ENCODE data around the gene NABP1.

The NABP1 gene

DNA sequence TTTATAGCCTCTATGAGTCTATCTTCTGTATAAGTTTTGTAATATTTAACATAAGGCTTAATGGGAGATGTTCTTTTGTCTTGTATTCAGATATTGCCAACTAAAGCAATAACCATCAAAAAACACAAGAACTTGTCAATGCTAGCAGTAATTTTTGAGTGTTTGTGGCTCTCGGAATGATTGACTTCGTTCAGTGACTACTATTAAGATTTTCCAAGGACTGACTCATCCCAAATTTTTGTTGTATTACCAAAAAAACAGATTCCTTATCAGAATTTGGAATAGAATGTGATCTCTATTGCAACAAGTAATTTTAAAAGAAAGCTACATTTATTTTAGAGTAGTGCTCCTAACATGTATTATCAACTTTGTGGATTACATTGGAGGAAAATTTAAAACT is 8.1 kb downstream of the NABP1 start:
- no peak for DNase-seq

DNA sequence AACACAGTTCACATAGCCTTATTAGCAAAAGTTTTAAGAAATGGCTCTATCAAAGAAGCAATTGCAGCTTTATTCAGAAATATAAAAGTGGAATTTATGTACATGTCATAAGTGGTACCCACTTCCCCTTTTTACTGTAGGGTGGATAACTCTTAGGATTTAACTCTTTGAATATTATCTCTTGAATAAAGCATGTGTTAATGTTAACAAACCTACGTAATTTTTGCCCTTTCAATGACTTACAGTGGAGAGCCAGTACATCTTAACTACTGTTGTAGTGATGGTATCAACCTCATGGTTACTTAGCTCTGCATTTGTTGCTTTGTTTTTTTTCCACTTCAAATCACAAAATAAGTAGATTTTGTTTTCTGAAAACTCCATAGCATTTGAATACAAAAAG is 8.8 kb downstream of the NABP1 start:
- DNase-seq, result no peak

DNA sequence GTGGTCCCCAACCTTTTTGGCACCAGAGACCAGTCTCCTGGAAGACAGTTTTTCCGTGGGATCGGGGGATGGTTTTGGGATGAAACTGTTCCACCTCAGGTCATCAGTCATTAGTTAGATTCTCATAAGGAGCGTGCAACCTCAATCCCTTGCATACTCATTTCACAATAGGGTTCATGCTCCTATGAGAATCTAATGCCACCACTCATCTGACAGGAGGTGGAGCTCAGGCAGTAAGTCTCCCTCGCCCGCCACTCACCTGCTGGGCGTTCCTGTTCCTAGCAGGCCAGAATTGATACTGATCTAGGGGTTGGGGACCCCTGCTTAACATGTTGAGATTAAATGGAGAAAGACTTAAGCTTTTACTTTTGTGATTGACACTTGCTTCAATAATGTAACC is 9.9 kb downstream of the NABP1 start:
- no peak for DNase-seq

DNA sequence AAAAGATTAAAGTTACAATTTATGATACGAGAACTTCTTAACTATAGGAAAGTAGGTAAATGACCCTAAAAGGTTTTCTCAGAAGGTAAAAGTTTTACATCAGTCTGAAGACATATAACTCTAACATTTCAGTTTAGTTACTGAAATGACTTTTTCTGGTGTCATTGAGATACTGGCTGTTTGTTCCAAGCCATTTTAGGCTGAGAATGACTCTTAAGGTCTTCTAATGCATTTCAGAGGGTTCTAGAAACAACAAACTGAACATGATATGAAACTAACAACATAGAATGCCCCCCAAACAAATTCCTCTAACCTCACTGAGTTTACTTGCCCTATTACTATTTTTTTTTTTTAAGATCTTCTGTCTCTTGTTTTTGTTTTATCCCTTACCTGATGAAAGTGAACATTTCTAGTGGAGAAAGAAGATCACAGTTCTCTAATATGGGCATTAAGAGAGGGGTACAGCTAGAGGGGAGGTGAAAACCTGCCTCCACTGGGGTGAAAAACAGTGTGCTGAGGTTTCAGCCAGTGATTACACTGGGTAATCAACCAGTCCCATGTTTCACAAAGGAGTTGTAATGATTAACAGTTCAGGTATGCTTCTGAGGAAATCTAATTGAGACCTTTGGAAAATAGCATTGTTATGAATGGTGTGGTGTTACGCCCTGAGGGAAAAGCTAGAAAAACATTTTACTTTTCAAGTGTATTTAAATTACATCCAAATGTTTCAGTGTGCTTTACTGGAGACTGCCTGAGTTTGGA is 11.2 kb downstream of the NABP1 start:
- DNase-seq, result no peak

DNA sequence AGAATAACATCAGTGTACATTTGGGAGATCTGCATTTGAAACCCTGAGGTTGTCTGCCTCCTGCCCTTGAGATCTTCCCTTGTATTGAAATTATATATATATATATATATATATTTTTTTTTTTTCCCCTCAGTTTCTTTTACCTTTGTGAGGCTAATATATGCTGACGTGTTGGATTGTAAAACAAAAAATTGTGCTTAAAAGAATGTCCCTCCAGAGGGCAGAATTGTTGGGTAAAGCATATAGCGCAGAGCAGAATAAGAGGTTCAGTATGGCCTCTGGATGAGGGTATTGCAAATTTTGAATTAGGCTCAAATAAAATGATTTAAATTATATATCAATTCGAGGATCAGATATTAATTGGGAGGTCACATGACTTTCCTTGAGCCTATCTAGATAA is 12.4 kb downstream of the NABP1 start:
- no peak for DNase-seq

DNA sequence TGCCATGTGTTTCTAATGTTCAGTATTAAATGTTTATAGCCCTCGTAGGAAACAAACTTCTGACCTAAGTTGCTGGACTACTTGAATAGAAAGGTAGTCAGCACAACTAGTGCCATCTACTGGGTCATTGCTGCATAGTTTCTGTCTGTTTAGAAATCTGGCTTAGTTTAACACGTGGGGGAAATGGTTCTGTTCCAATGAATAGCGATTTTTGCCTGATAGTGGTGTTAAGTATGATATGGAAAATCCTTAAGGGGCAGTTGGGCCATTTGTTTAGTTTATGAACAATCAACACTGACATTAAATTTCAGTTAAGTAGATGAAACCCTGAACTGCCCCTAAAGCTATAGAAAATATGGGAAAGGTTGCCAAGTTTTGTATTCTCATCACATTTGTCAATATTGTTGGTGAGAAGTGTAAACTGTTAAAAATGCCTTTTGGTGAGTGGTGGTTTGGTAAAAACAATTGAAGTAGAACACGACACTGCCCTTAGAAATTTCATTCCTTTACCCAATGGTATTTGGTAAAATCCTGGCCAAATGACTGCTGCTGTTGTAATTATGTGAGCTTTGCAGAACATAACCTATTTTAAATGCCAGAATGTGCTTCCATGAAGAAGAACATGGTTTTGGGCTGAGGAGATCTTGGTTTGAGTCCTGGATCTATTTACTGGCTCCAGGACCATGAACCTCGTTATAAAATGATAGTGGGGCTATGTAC is 13.2 kb downstream of the NABP1 start:
- no peak for DNase-seq

DNA sequence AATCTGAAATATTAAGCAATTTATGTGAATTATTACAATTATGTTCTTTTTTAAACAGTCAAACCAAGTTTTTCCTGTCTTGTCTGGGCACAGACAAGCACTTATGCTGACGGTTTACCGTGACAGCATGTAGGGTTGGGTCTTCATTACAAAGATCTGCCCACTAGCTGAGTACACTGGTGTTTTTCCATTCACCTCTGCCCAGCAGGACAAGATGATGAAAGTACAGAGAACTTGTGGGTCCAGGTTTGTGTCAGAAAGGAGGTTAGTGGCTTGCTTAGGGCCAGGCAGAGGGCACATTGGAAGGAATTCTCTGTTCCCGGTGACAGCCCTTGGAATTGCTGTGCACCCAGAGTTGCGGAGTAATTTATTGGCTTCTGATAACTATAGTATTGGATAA is 14.0 kb downstream of the NABP1 start:
- DNase-seq, result no peak

DNA sequence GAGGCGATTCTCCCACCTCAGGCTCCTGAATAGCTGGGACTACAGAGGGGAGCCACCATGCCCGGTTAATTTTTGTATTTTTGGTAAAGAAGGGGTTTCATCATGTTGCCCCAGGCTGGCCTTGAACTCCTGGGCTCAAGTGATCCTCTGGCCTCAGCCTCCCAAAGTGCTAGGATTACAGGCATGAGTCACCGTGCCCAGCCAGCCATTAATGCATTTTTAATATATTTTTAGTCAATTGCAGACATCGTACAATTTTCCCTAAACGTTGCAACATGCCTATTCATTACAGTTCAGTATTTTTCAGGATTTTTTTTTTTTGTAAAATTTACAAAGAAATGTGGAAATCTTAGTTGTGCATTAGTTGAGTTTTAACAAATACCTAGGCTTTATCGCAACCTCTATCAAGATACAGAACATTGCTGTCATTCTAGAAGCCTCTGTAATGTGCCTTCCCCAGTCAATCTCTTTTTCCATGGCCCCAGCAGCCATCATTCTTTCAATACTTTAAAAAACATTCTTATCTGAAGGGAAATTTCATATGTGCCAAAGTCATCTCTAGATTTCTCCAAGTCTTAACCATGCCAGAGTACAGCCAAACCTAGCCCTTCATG is 14.7 kb downstream of the NABP1 start:
- DNase-seq, result no peak

DNA sequence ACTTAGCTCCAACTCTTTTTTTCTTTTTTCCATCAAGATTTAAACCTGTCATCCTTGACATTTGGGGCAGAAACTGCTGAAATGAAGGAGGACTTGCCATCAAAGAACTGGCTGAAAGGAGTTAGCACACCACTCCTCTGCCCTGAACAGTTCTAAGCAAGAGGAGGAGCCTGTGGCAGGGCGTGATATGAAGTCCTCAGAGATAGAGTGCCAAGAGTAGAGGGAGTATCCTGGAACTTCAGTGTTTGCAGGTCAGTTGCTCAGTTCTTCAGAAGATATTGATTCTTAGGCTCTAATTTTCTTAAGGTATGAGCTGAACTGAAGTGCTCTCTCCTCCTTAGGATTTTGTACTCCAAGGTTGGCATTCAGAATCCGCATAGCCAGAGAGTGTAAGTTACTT is 15.2 kb downstream of the NABP1 start:
- no peak for DNase-seq

DNA sequence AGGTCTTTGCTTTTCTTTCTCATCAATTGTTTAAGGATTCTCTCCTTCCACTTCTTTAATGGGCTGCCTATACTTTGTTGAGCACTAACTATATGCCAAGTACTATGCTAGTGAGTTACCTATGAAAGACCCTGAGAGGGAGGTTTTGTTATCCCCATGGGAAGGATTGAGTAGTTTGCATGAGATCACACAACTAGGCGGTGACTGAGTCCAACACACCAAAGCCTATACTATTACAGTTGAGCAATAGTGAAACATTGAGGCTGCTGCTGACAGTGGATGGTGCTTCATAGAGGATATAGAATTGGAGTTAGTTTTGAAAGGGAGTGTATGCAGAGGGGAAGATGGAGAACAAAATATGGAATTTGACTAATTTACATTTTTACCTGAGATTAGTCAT is 15.8 kb downstream of the NABP1 start:
- no peak for DNase-seq

DNA sequence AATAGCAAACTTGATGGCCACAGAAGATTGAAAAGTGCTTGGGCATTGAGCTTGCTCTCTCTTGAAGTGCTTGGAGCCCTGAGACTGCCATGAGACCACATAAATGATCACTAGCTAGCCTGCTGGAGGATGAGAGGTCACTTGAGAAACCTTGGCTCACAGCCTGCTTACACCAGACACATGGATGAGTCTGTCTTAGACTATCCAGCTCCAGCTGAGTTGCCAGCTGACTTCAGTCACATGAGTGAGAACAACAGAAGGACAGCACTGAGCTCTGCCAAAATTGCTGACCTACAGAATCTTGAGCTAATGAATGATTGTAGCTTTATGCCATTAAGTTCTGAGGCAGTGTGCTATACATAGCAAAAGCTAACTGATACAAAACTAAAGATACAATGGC is 18.1 kb downstream of the NABP1 start:
- DNase-seq, result no peak

DNA sequence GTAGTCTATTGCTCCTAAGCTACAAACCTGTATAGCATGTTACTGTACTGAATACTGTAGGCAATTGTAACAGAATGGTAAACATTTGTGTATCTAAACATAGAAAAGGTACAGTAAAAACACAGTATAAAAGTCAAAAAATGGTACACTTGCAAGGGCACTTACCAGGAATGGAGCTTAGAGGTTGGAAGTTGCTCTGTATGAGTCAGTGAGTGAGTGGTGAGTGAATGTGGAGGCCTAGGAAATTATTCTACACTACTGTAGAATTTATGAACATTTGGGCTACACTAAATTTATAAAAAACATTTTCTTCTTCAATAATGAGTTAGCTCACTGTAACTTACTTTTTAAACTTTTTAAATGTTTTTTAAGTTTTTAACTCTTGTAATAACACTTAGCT is 19.0 kb downstream of the NABP1 start:
- no peak for DNase-seq

DNA sequence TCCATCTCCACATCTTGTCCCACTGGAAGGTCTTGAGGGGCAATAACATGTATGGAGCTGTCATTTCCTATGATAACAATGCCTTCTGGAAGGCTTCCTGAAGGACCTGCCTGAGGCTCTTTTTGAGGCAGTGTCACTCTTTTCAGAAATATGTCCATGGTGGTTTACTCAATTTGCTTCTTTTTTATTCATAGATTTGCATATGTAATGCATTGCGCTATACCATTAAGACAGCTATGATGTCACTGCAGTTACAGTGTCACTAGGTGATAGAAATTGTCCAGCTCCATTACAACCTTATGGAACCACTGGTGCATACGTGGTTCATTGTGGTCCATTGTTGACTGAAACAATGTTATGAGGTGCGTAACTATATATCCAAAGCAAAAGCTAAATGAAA is 19.9 kb downstream of the NABP1 start:
- no peak for DNase-seq

DNA sequence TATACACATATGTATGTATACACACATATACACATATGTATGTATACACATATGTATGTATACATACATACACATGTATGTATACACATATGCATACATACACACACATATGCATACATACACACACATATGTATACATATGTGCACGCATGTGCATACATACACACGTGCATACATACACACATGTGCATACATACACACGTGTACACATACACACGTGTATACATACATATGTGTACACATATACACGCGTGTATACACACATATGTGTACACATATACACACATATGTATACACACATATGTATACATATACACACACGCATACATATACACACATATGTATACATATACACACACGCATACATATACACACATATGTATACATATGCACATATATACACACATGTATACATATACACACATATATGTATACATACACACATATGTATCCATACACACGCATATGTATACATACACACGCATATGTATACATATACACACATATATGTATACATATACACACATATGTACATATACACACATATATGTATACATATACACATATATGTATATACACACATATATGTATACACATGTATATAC is 21.5 kb downstream of the NABP1 start:
- no peak for DNase-seq

DNA sequence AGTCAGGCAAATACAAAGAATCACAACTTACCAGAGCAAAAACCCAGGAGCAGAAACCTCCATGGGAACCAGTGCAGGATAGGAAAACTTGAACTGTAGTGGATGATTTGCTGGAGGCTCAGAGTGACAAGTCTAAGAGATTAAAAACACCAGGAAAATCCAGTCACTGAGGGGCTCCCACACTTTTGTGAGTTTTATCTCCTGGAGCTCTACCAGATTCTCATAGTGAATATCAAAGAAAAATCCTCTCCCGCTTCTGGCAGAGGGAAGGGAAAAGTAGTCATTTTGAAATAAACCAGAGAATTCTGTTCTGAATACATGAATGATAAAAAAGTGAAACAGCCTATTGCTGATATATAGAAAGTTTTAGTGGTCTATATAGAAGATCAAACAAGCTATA is 23.1 kb downstream of the NABP1 start:
- DNase-seq, result no peak

DNA sequence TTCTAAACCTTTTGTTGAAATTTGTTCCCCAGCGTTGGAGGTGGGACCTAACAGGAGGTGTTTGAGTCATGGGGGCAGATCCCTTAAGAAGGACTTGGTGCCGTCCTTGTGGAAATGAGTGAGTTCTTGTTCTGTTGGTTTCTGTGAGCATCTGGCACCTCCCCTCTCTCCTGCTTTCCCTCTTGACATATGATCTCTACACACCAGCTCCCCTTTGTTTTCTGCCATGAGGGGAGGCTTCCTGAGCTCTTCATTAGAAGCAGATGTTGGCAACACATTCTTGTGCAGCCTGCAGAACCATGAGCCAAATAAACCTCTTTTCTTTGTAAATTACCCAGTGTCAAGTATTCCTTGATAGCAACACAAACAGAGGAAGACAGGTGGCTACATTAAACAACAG is 23.8 kb downstream of the NABP1 start:
- DNase-seq, result no peak

DNA sequence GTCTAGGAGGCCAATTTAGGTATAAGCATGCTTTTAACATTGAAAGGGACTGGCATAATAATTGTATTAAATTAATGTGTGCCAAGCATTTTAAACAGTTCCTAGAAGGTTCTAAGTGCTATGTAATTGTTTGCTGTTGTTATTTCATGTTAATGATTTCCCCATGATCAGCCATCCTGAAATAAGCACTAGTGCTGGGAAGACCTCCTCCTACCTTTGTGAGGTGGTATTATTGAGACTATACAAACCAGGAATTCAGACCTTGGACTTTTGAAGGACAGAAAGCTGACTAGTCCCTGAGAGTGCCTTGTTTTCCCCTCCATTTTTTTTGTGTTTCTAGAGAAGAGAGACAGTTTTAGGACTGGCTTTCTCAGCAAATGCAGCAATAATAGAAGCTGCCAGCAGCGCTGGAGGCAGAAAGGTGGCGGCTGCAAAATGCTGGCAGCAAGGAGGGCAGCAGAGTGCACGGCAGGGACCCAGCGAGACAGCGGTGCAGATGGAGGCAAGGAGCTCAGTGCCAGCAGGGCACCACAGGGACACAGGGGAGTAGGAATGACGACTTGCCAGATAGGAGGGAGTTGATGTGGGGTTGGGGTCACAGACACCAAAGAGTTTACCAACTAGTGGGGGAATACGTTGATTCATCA is 25.3 kb downstream of the NABP1 start:
- no peak for DNase-seq

DNA sequence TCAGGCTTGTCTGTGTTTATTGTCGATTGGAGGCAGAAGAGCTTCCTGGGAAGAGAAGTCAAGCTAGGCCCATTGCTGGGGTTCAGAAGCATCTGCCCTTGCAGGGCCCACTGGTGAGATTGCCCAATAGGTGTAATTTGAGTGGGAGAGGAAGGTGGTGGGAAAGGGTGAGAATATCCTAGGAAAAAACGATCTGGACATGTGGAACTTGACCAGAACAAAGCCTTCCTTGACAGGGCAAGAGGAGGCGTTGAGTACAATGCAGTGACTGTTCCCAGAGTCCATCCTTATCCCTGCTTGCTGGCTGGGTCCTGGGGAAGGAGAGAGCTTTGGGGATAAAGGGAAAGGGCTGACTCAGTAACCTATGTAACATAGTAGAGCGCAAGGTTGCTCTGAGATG is 27.1 kb downstream of the NABP1 start:
- DNase-seq, result no peak

DNA sequence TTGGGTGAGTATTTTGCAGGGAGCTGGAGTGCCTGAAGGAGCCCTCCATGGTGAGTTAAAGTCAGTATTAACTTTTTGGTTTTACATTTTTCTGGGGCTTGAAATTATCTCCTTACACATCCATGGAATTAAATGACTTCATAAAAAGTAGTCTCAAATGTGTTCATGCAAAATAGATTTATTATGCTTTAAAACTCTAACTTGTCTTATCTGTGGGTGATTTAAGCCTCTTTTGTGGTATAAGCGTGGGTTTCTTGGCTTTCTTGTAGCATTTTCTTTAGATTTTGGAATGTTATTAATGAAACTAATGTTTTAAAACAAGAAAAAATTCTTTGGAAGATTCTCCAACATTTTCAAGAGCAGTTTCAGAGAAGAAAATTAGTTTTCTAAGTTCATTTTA is 27.8 kb downstream of the NABP1 start:
- no peak for DNase-seq

DNA sequence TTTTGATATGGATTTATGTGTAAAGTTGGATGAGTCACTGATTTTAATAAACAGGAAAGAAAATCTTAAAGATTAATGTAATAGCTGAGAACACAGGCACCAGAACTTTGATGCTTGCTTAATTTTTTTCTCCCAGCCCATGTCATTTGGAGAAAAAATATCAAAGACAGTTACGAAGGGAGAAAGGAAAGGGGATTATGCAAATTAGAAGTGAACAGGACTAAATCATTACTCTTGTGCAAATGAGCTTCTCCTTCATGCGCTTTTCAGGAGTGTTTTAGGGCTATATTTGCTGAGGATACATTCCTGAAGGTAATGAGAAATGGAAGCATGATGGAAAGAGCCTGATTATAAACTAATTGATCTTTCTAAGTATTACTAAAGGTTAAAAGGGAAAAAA is 28.9 kb downstream of the NABP1 start:
- no peak for DNase-seq

DNA sequence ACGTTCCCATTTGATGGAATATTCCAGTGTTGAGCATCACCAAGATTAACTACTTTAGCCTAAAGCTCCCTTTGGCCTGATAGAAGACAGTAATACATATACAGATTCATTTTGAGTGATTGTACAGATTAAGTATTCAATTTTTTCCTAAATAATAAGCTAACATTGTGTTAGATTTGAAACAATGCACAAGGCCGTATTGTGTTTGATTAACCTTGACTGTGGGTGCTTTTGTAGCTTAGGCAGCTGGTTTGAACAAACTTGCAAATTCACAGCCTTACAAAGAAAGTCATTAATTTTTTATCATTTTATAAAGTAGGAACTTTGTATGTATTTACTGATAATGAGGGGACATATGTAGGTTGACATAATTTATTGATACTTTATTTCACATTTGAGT is 29.6 kb downstream of the NABP1 start:
- DNase-seq, result no peak

DNA sequence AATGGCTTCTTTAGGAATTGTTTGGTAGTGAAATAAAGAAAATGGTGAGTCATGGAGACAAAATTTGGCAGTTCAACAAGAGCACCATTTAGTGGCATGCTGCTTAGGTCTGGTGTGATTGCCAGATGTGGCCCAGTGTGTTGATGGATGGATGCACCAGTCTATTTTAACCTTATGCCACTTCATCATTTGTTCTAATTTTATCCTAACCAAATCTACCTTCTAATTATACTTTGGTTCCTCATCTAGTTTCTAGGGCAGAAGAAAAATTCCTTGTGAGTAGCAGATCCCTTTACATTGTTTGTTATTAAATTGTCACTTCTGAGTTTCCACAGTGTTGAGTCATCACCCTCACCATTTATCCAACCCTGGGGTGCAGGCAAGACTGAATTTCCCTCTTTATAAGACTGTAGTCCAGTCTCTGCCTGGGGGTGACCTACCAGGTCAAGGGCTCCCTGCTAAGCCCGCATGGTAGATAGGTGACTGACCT is 32.5 kb downstream of the NABP1 start:
- DNase-seq, result no peak

DNA sequence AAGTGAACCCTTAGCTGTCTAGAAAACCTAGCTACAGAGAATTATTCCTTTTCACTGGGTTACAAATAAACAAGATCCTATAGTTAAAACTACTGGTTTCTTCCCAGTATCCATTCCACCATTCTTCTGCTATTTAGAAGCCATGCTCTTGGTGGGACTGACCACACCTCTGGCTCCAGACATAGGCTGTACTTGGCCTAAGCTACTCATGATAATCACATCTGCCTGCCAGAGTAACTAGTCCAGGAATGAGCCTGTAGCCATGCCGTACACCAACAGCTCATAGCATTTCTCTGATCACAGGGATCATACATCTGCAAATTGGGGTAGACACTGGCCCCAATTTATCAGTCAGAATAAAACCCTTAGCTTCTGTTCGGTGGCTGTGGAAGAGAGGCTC is 33.7 kb downstream of the NABP1 start:
- no peak for DNase-seq
